Left ventricle myocardium superior (tissue), 1 donor: ENCODE data around the gene CDHR3. TPM values are rescaled to one million over a fixed set of nuclear protein-coding genes. Genes with fewer than 3 reads are reported as not detected.
A peak's percentile ranks its signal among the peaks of the same experiment; 100 is the strongest.

Source experiments
- ATAC-seq: fragments of 200-7000 bp; cut with Tn5 transposase; one replicate; pipeline ENCODE4 v1.9.1; 2020; ENCODE audit warnings: mild to moderate bottlenecking, moderate library complexity
- DNase-seq: peaks from one replicate; pipeline ENCODE4 v3.0.0-alpha.2; 2020
- intact Hi-C: fragments of 100-400 bp; cut with micrococcal nuclease; formaldehyde crosslinking; loops from one replicate; pipeline ENCODE4 v1.11.0; 2022
- total RNA-seq: library from RNA; stranded (reverse); fragmentation: NEBNext Ultra II Directional; extraction: Animal tissue kit (Norgen Biotek cat#: 25700); gene quantifications from one replicate; pipeline ENCODE4 v1.2.1, GENCODE V29; 2021
- donor health status: DM: no; HTN: yes; CAD: no; lungs with severe emphysema.

Gene CDHR3
- total RNA-seq, 1 donor from 2014 or later = 0.89 TPM

GRCh38 chr7:106038916-106039315, 75.9 kb downstream of the CDHR3 start:
- DNase-seq (no peak), ATAC-seq (no peak)
- intact Hi-C loops = loop anchor here (10.0 kb wide), 1 partner anchor 104 kb away; no protein-coding TSS in a partner anchor

- intact Hi-C loops = loop anchor here (10.0 kb wide), 2 partner anchors 105 to 285 kb away; no protein-coding TSS in a partner anchor
- no peak for DNase-seq
- no peak for ATAC-seq
Measured at GRCh38 chr7:106039486-106040060, 76.5 kb downstream of the CDHR3 start.

GRCh38 chr7:106041140-106041717, 78.2 kb downstream of the CDHR3 start:
- intact Hi-C loops = loop anchor here (10.0 kb wide), 1 partner anchor 286 kb away; no protein-coding TSS in a partner anchor
- no peak for DNase-seq
- ATAC-seq = peak; percentile 20

GRCh38 chr7:106042196-106042611, 79.1 kb downstream of the CDHR3 start:
- DNase-seq (no peak), ATAC-seq (no peak)
- intact Hi-C loops = loop anchor here (10.0 kb wide), 1 partner anchor 287 kb away; no protein-coding TSS in a partner anchor

GRCh38 chr7:106045139-106045538, 82.1 kb downstream of the CDHR3 start:
- no peak for ATAC-seq
- intact Hi-C loops = loop anchor here (2.0 to 10.0 kb wide), 2 partner anchors 290 to 392 kb away; no protein-coding TSS in a partner anchor
- no peak for DNase-seq

- intact Hi-C loops = loop anchor here (2.0 to 10.0 kb wide), 2 partner anchors 291 to 393 kb away; no protein-coding TSS in a partner anchor
- DNase-seq (no peak), ATAC-seq (no peak)
Measured at GRCh38 chr7:106045586-106045985, 82.5 kb downstream of the CDHR3 start.

GRCh38 chr7:106047184-106047583, 84.1 kb downstream of the CDHR3 start:
- intact Hi-C loops = loop anchor here (10.0 kb wide), 1 partner anchor 292 kb away; no protein-coding TSS in a partner anchor
- DNase-seq = no peak
- no peak for ATAC-seq

- DNase-seq (no peak), ATAC-seq (no peak)
- intact Hi-C loops = loop anchor here (10.0 kb wide), 1 partner anchor 293 kb away; no protein-coding TSS in a partner anchor
Measured at GRCh38 chr7:106047818-106048705, 85.0 kb downstream of the CDHR3 start.

- intact Hi-C loops = loop anchor here (10.0 kb wide), 1 partner anchor 294 kb away; no protein-coding TSS in a partner anchor
- ATAC-seq = no peak
- DNase-seq = no peak
Measured at GRCh38 chr7:106048706-106049020, 85.6 kb downstream of the CDHR3 start.

- DNase-seq = no peak
- intact Hi-C loops = loop anchor here (10.0 kb wide), 1 partner anchor 294 kb away; no protein-coding TSS in a partner anchor
- no peak for ATAC-seq
Measured at GRCh38 chr7:106049139-106049752, 86.2 kb downstream of the CDHR3 start.

GRCh38 chr7:106050002-106050745, 87.1 kb downstream of the CDHR3 start:
- no peak for DNase-seq
- intact Hi-C loops = no loop called here

GRCh38 chr7:106050746-106051117, 87.7 kb downstream of the CDHR3 start:
- intact Hi-C loops = no loop called here
- ATAC-seq = peak; percentile 70

More at GRCh38 chr7:106050002-106050745, 87.1 kb downstream of the CDHR3 start:
- peak; percentile 31 for ATAC-seq

GRCh38 chr7:106052681-106053080, 89.6 kb downstream of the CDHR3 start:
- no peak for DNase-seq
- intact Hi-C loops = no loop called here
- no peak for ATAC-seq

More at GRCh38 chr7:106050746-106051117, 87.7 kb downstream of the CDHR3 start:
- no peak for DNase-seq

- no peak for DNase-seq
- intact Hi-C loops = no loop called here
- ATAC-seq = no peak
Measured at GRCh38 chr7:106053109-106053508, 90.0 kb downstream of the CDHR3 start.

- DNase-seq = no peak
- intact Hi-C loops = no loop called here
- no peak for ATAC-seq
Measured at GRCh38 chr7:106054156-106054910, 91.3 kb downstream of the CDHR3 start.

- DNase-seq (no peak), ATAC-seq (no peak)
- intact Hi-C loops = no loop called here
Measured at GRCh38 chr7:106054971-106055532, 92.0 kb downstream of the CDHR3 start.

GRCh38 chr7:106056513-106057203, 93.6 kb downstream of the CDHR3 start:
- DNase-seq = peak; percentile 72
- intact Hi-C loops = loop anchor here (2.0 kb wide), 1 partner anchor 98 kb away; no protein-coding TSS in a partner anchor

More at GRCh38 chr7:106056513-106057203, 93.6 kb downstream of the CDHR3 start:
- ATAC-seq = peak; percentile 93
